ENCODE data around the gene PLGLB1.
"Not testable (repeated sequence)": the region's sequence is repeated elsewhere in the genome, so short reads cannot be mapped to it uniquely, and the experiment has no call there.

Gene PLGLB1

GRCh38 chr2:87021744-87022143, at the start of gene PLGLB1:
Gene PLGLB1, minus strand, starts transcription at chr2:87021844. Its CDS starts 61 bp downstream, at chr2:87021783.
- DNase-seq, result not testable (repeated sequence)

- DNase-seq, result not testable (repeated sequence)
Measured at GRCh38 chr2:87064305-87064704, 42.7 kb upstream of the PLGLB1 start.

- DNase-seq, result not testable (repeated sequence)
Measured at GRCh38 chr2:87063431-87063830, 41.8 kb upstream of the PLGLB1 start.

- not testable (repeated sequence) for DNase-seq
Measured at GRCh38 chr2:87061519-87061918, 39.9 kb upstream of the PLGLB1 start.

GRCh38 chr2:87057606-87058005, 36.0 kb upstream of the PLGLB1 start:
- not testable (repeated sequence) for DNase-seq

GRCh38 chr2:87056843-87057242, 35.2 kb upstream of the PLGLB1 start:
- not testable (repeated sequence) for DNase-seq

GRCh38 chr2:87056435-87056834, 34.8 kb upstream of the PLGLB1 start:
- not testable (repeated sequence) for DNase-seq

- DNase-seq, result not testable (repeated sequence)
Measured at GRCh38 chr2:87054375-87054774, 32.7 kb upstream of the PLGLB1 start.

GRCh38 chr2:87041321-87041978, 19.8 kb upstream of the PLGLB1 start:
- not testable (repeated sequence) for DNase-seq

- DNase-seq, result not testable (repeated sequence)
Measured at GRCh38 chr2:87028607-87029006, 7.0 kb upstream of the PLGLB1 start.

- not testable (repeated sequence) for DNase-seq
Measured at GRCh38 chr2:87026816-87027215, 5.2 kb upstream of the PLGLB1 start.

- DNase-seq, result not testable (repeated sequence)
Measured at GRCh38 chr2:87025927-87026326, 4.3 kb upstream of the PLGLB1 start.

GRCh38 chr2:87023988-87024615, 2.5 kb upstream of the PLGLB1 start:
- not testable (repeated sequence) for DNase-seq

GRCh38 chr2:87021043-87021442, 601 bp downstream of the PLGLB1 start:
- not testable (repeated sequence) for DNase-seq

GRCh38 chr2:87019053-87019452, 2.6 kb downstream of the PLGLB1 start:
- DNase-seq, result not testable (repeated sequence)

GRCh38 chr2:87014489-87015169, 7.0 kb downstream of the PLGLB1 start:
- not testable (repeated sequence) for DNase-seq

GRCh38 chr2:87004398-87004797, 17.2 kb downstream of the PLGLB1 start:
- DNase-seq, result not testable (repeated sequence)

Data from right forelimb (tissue), 1 donor.